GM23338 (cell line): ENCODE results near the gene CCDC188. TPM values are rescaled to one million over a fixed set of nuclear protein-coding genes. Genes with fewer than 3 reads are reported as not detected.

ENCODE experiments used
- ATAC-seq: fragments of 200-7000 bp; cut with Tn5 transposase; 3 replicates; pipeline ENCODE4 v1.9.1; 2020
- DNase-seq: peaks from one replicate; pipeline ENCODE4 v3.0.0-alpha.2; 2015; ENCODE audit warnings: low spot score
- H2AFZ ChIP-seq: fragments of 200-600 bp; sonication (generic); 2 replicates; pipeline ENCODE4 v1.8.0; 2016; ENCODE audit warnings: antibody characterized with exemption, mild to moderate bottlenecking, moderate library complexity
- H3F3A ChIP-seq: fragments of 200-600 bp; sonication (generic); replicated peaks from 2 replicates; pipeline ENCODE4 v1.8.0; 2017; ENCODE audit warnings: antibody characterized with exemption, mixed run types, low read depth
- H3K27ac ChIP-seq: fragments of 200-600 bp; sonication (generic); 2 replicates; pipeline ENCODE4 v1.6.1; 2016; ENCODE audit warnings: low read depth
- H3K27me3 ChIP-seq: fragments of 200-600 bp; sonication (generic); 2 replicates; pipeline ENCODE4 v1.8.0; 2016; ENCODE audit warnings: mild to moderate bottlenecking, mixed run types, moderate library complexity; ENCODE audit not compliant: insufficient read depth
- H3K36me3 ChIP-seq: fragments of 200-600 bp; sonication (generic); 2 replicates; pipeline ENCODE4 v1.8.0; 2016; ENCODE audit warnings: mild to moderate bottlenecking; ENCODE audit not compliant: insufficient read depth
- H3K4me1 ChIP-seq: fragments of 200-600 bp; sonication (generic); 2 replicates; pipeline ENCODE4 v1.8.0; 2016; ENCODE audit warnings: mild to moderate bottlenecking, moderate library complexity; ENCODE audit not compliant: insufficient read depth
- H3K4me2 ChIP-seq: fragments of 200-600 bp; sonication (generic); 2 replicates; pipeline ENCODE4 v1.7.1; 2017; ENCODE audit warnings: mixed run types
- H3K4me3 ChIP-seq: fragments of 200-600 bp; sonication (generic); 2 replicates; pipeline ENCODE4 v1.6.1; 2016; ENCODE audit warnings: mixed run types
- H3K79me2 ChIP-seq: fragments of 200-600 bp; sonication (generic); replicated peaks from 2 replicates; pipeline ENCODE4 v1.8.0; 2017; ENCODE audit warnings: mild to moderate bottlenecking; ENCODE audit not compliant: insufficient read depth
- H3K9me2 ChIP-seq: fragments of 200-600 bp; sonication (generic); 2 replicates; pipeline ENCODE4 v1.8.0; 2017; ENCODE audit not compliant: insufficient read depth
- H4K20me1 ChIP-seq: fragments of 200-600 bp; sonication (generic); replicated peaks from 2 replicates; pipeline ENCODE4 v1.8.0; 2017; ENCODE audit warnings: mild to moderate bottlenecking; ENCODE audit not compliant: insufficient read depth
- H3K27ac Mint-ChIP-seq: 2 replicates; pipeline ENCODE4 v1.8.0; 2020; ENCODE audit warnings: inconsistent platforms, mild to moderate bottlenecking, moderate library complexity, mixed read lengths
- H3K27me3 Mint-ChIP-seq: 3 replicates; pipeline ENCODE4 v1.8.0; 2022; ENCODE audit warnings: low read depth, mild to moderate bottlenecking, moderate library complexity, mixed read lengths, inconsistent platforms; ENCODE audit not compliant: insufficient read depth, poor library complexity
- H3K36me3 Mint-ChIP-seq: 3 replicates; pipeline ENCODE4 v1.8.0; 2021; ENCODE audit warnings: low read depth, mild to moderate bottlenecking, inconsistent platforms, moderate library complexity, mixed read lengths
- H3K4me1 Mint-ChIP-seq: 3 replicates; pipeline ENCODE4 v1.8.0; 2020; ENCODE audit warnings: mild to moderate bottlenecking, inconsistent platforms, mixed read lengths
- H3K4me3 Mint-ChIP-seq: 3 replicates; pipeline ENCODE4 v1.8.0; 2021; ENCODE audit warnings: moderate library complexity, mild to moderate bottlenecking, inconsistent platforms, mixed read lengths
- H3K9me3 Mint-ChIP-seq: 3 replicates; pipeline ENCODE4 v1.8.0; 2020; ENCODE audit warnings: moderate library complexity, mild to moderate bottlenecking, inconsistent platforms, mixed read lengths
- CREB1 ChIP-seq: fragments of 250-450 bp; sonication (Bioruptor Pico); IDR thresholded peaks from 2 replicates; pipeline ENCODE4 v1.5.0; 2020; ENCODE audit warnings: low read depth, mild to moderate bottlenecking, moderate library complexity
- ETS1 ChIP-seq: IDR thresholded peaks from 2 replicates; pipeline ENCODE4 v1.6.1; 2016; ENCODE audit warnings: antibody characterized with exemption
- EZH2 ChIP-seq: fragments of 200-600 bp; sonication (generic); IDR thresholded peaks from one replicate; pipeline ENCODE4 v1.8.0; 2017; ENCODE audit warnings: antibody characterized with exemption, mild to moderate bottlenecking, low read depth; ENCODE audit not compliant: unreplicated experiment
- JUNB ChIP-seq: IDR thresholded peaks from one replicate; pipeline ENCODE4 v1.6.1; 2016; ENCODE audit warnings: antibody characterized with exemption; ENCODE audit not compliant: unreplicated experiment
- POLR2AphosphoS5 ChIP-seq: IDR thresholded peaks from 2 replicates; pipeline ENCODE4 v1.6.1; 2016; ENCODE audit warnings: antibody characterized with exemption, low read depth
- STAT1 ChIP-seq: IDR thresholded peaks from one replicate; pipeline ENCODE4 v1.6.1; 2016; ENCODE audit warnings: antibody characterized with exemption; ENCODE audit not compliant: unreplicated experiment
- ZNF114 ChIP-seq: fragments of 250-450 bp; sonication (Bioruptor Pico); IDR thresholded peaks from 2 replicates; pipeline ENCODE4 v1.5.0; 2020; ENCODE audit warnings: mild to moderate bottlenecking, moderate library complexity
- ZNF331 ChIP-seq: fragments of 250-450 bp; sonication (Bioruptor Pico); IDR thresholded peaks from 2 replicates; pipeline ENCODE4 v1.5.0; 2020; ENCODE audit warnings: low read depth, mild to moderate bottlenecking, moderate library complexity
- ZNF462 ChIP-seq: fragments of 250-450 bp; sonication (Bioruptor Pico); IDR thresholded peaks from 2 replicates; pipeline ENCODE4 v1.5.0; 2020; ENCODE audit warnings: mild to moderate bottlenecking, moderate library complexity
- polyA plus RNA-seq: library from polyadenylated mRNA; unstranded; fragments of >200 nt; fragmentation: Nextera tagmentation; extraction: Ambion mirVana; gene quantifications from 2 replicates; pipeline ENCODE4 v1.2.1, GENCODE V29; 2016
- total RNA-seq: library from RNA; depleted of rRNA; stranded (reverse); fragments of >200 nt; shearing (Covaris generic); gene quantifications from 2 replicates; pipeline ENCODE4 v1.2.3, GENCODE V29; 2014

Gene CCDC188
- total and polyA plus RNA-seq, 2 experiments from 2014 or later: not detected

DNA sequence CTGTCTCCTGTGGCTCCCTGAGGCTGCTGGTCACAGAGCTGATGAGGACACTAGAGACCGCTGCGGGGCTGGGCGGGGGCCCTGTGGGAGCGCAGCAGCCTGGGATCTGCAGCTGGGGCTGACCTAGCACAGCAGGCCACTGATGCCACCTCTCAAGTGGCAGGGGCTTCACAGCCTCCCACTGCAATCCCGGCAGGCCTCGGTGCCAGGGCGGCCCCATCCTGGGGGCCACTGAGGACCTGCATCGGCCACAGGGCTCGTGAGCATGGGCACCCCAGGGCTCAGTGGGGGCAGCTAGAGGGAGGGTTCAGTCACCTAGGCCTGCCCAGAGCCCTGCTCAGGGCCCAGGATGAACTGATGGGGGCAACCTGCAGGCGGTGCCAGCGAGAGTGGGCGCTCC lies 14.6 kb upstream of the CCDC188 start:
- ATAC-seq: no peak

More for the DNA sequence above, 14.6 kb upstream of the CCDC188 start:
- Mint-ChIP-seq H3K4me1 (no peaks in the 10 kb centered on the region), H3K36me3 (peaks cover 3% of the 10 kb centered on the region; the same call in 1 of the 3 replicates), H3K27me3 (peaks cover 5% of the 10 kb centered on the region), H3K9me3 (peaks cover 4% of the 10 kb centered on the region), H3K27ac (no peak overlapping the region), H3K4me3 (no peak overlapping the region)
- Histone ChIP-seq H3K4me2 (no peak overlapping the region), H3K27ac (no peak overlapping the region), H4K20me1 (no peaks in the 10 kb centered on the region), H3K4me1 (no peaks in the 10 kb centered on the region), H3K27me3 (no peaks in the 10 kb centered on the region), H3K36me3 (no peaks in the 10 kb centered on the region), H3K4me3 (no peak overlapping the region), H3K79me2 (no peaks in the 10 kb centered on the region), H3K9me2 (no peaks in the 10 kb centered on the region), H3F3A (no peaks in the 10 kb centered on the region), H2AFZ (no peak overlapping the region)
- TF ChIP-seq CREB1 (CRISPR knock-in tag): no peak
- TF ChIP-seq ZNF331: no peak
- TF ChIP-seq ZNF114 (CRISPR knock-in tag): no peak
- no peak for TF ChIP-seq JUNB
- no peak for TF ChIP-seq ETS1
- no peak for TF ChIP-seq POLR2AphosphoS5
- no peak for TF ChIP-seq ZNF462 (CRISPR knock-in tag)
- no peak for TF ChIP-seq STAT1
- no peak for TF ChIP-seq EZH2
- no peak for DNase-seq
